HuH-7 (cell line): ENCODE measurements around the gene ATP6V1A.

Experiments used
- DNase-seq: peaks from one replicate; pipeline ENCODE4 v3.0.0; 2011; ENCODE audit warnings: low spot score

The ATP6V1A gene

GRCh38 chr3:113746548-113747282 lies at the start of gene ATP6V1A:
Gene ATP6V1A, plus strand, starts transcription at chr3:113747035. Its CDS starts 31,719 bp downstream, at chr3:113778754.
- peak; percentile 83 for DNase-seq

- DNase-seq: peak; percentile 51
Observed at GRCh38 chr3:113697500-113698090, 49.2 kb upstream of the ATP6V1A start.

GRCh38 chr3:113698213-113698742 lies 48.6 kb upstream of the ATP6V1A start:
- DNase-seq: no peak

GRCh38 chr3:113698956-113699355 lies 47.9 kb upstream of the ATP6V1A start:
- DNase-seq: peak; percentile 22

GRCh38 chr3:113707835-113708234 lies 39.0 kb upstream of the ATP6V1A start:
- DNase-seq: no peak

- no peak for DNase-seq
Observed at GRCh38 chr3:113712129-113712528, 34.7 kb upstream of the ATP6V1A start.

- DNase-seq: no peak
Observed at GRCh38 chr3:113714702-113715101, 32.1 kb upstream of the ATP6V1A start.

- no peak for DNase-seq
Observed at GRCh38 chr3:113717308-113717707, 29.5 kb upstream of the ATP6V1A start.

- DNase-seq: no peak
Observed at GRCh38 chr3:113717818-113718217, 29.0 kb upstream of the ATP6V1A start.

- no peak for DNase-seq
Observed at GRCh38 chr3:113719294-113719693, 27.5 kb upstream of the ATP6V1A start.

- no peak for DNase-seq
Observed at GRCh38 chr3:113719758-113720157, 27.1 kb upstream of the ATP6V1A start.

- DNase-seq: no peak
Observed at GRCh38 chr3:113721636-113722035, 25.2 kb upstream of the ATP6V1A start.

- no peak for DNase-seq
Observed at GRCh38 chr3:113728661-113729060, 18.2 kb upstream of the ATP6V1A start.

- no peak for DNase-seq
Observed at GRCh38 chr3:113730550-113730949, 16.3 kb upstream of the ATP6V1A start.

- DNase-seq: no peak
Observed at GRCh38 chr3:113731694-113732093, 15.1 kb upstream of the ATP6V1A start.

- DNase-seq: peak; percentile 25
Observed at GRCh38 chr3:113736548-113737089, 10.2 kb upstream of the ATP6V1A start.

GRCh38 chr3:113741086-113741485 lies 5.7 kb upstream of the ATP6V1A start:
- DNase-seq: no peak

- no peak for DNase-seq
Observed at GRCh38 chr3:113741620-113742019, 5.2 kb upstream of the ATP6V1A start.

- DNase-seq: no peak
Observed at GRCh38 chr3:113743006-113743630, 3.7 kb upstream of the ATP6V1A start.

GRCh38 chr3:113744941-113745755 lies 1.7 kb upstream of the ATP6V1A start:
- peak; percentile 79 for DNase-seq

- DNase-seq: peak; percentile 89
Observed at GRCh38 chr3:113745756-113746547, 883 bp upstream of the ATP6V1A start, which contains the start of gene NAA50. Gene NAA50, minus strand, starts transcription at chr3:113746249. Its CDS starts 300 bp downstream, at chr3:113745949.
